ENCODE data around the gene WBP11.
"Not testable (repeated sequence)": the region's sequence is repeated elsewhere in the genome, so short reads cannot be mapped to it uniquely, and the experiment has no call there.

WBP11 gene

DNA sequence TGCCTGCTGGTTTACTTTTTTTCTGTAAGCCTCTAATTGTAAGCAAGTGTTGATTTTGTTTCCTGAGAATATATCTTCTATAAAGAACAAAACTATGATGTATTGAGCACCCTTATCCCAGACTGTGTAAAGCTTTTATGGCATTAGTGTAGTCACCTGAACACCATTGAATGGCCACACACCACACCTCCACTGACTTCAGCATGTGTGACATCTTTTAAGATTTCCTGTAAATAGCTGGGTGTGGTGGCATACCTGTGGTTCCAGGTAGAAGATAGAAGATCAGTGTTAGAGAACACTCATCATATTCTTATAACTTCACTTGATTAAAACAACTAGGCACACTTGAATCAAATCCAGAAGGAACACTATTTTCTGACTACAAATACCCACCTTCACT lies 51.3 kb downstream of the WBP11 start:
- TF ChIP-seq GATA1 (IDR thresholded peaks at IDR 0.05; ENCODE audit: low read depth, low read length) (no peak), POLR2A (IDR thresholded peaks at IDR 0.05; ENCODE audit: low read length) (no peak)
- DNase-seq = no peak

DNA sequence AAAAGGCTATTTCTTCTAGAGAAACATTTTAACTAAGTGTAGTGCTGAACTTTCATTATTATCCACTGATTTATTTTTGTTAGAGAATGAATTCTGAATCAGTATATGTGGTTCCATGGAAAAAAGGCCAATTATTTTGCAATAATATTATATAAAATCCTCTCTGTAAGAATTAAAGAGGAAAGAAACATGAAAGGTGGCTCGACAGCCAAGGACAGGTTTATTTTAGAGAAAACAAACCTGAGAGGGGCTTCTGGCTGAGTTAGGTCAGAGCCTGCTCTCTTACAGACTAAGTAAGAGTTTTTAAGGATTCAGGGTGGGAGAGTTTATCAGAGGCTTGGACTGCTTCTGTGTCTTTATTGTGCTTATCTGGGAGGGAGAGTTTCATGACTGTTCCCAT lies 60.2 kb downstream of the WBP11 start:
- TF ChIP-seq GATA1 (IDR thresholded peaks at IDR 0.05; ENCODE audit: low read depth, low read length) (no peak), POLR2A (IDR thresholded peaks at IDR 0.05; ENCODE audit: low read length) (no peak)
- no peak for DNase-seq

DNA sequence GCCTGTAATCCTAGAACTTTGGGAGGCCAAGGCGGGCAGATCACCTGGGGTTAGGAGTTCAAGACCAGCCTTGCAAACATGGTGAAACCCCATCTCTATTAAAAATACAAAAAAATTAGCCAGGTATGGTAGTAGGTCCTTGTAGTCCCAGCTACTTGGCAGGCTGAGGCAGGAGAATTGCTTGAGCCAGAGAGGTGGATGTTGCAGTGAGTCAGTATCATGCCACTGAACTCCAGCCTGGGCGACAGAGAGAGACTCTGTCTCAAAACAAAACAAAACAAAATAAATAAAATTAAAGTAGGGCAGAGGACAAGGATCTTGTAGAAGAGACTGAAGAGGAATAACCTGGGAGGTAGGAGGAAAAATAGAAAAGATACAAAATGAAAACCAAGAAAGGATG lies 61.3 kb downstream of the WBP11 start:
- TF ChIP-seq GATA1 (IDR thresholded peaks at IDR 0.05; ENCODE audit: low read depth, low read length) (no peak), POLR2A (IDR thresholded peaks at IDR 0.05; ENCODE audit: low read length) (no peak)

GRCh38 chr12:14741153-14741552 lies 62.1 kb downstream of the WBP11 start:
- no peak for DNase-seq
- TF ChIP-seq POLR2A (IDR thresholded peaks at IDR 0.05; ENCODE audit: low read length) = no peak
- TF ChIP-seq GATA1 (IDR thresholded peaks at IDR 0.05; ENCODE audit: low read depth, low read length) = no peak

More for the DNA sequence above, 61.3 kb downstream of the WBP11 start:
- DNase-seq = no peak

GRCh38 chr12:14736441-14736840 lies 66.8 kb downstream of the WBP11 start:
- DNase-seq = not testable (repeated sequence)

Measured in erythroblast (primary cell).